Measurements from ENCODE around the gene ARVCF. TPM values are rescaled to one million over a fixed set of nuclear protein-coding genes. Genes with fewer than 3 reads are reported as not detected.

Gene ARVCF
- total and polyA plus RNA-seq, 2 of the 8 experiments (the other 6 are each of a cell fraction or from before 2014, with no cell fraction given) = 31.0 to 43.2 TPM

DNA sequence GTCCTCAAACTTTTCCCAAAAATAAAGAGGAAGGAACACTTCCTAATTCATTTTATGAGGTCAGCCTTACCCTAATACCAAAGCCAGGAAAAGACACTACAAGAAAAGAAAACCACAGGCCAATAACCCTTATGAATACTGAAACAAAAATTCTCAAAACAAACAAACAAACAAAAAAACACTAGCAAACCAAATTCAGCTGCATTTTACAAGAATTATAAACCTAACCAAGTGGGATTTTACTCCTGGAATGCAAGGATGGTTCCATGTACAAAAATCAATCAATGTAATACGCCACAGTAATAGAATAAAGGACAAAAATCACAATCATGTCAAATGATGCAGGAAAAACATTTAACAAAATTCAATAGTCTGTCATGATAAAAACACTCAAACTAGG is 13.3 kb downstream of the ARVCF start:
- H2BK5ac ChIP-seq (ENCODE audit: low read depth, low read length) = no peak overlapping the region
- H3K4ac ChIP-seq (replicated peaks; ENCODE audit: insufficient read length, low read depth, low read length) = no peak overlapping the region
- H3K56ac ChIP-seq (replicated peaks; ENCODE audit: insufficient read length, low read depth, low read length) = no peak overlapping the region
- no peak overlapping the region for H4K5ac ChIP-seq (ENCODE audit: insufficient read length, low read depth, low read length)
- no peak overlapping the region for H4K8ac ChIP-seq (ENCODE audit: extremely low read depth, insufficient read depth, low read length)
- no peak overlapping the region for H2BK120ac ChIP-seq (replicated peaks; ENCODE audit: low read depth, low read length)
- no peak overlapping the region for H3K23ac ChIP-seq (ENCODE audit: insufficient read length)
- H3K79me1 ChIP-seq (ENCODE audit: low read depth, low read length) = peaks cover 3% of the 10 kb centered on the region
- H2AK5ac ChIP-seq (ENCODE audit: low read depth, low read length) = no peak overlapping the region
- H2AFZ ChIP-seq (ENCODE audit: low read length) = no peak overlapping the region
- DNase-seq (ENCODE audit: low read depth in 1 of 2, low spot score in 2 of 2) (no peak), FAIRE-seq (no peak)
- H3K9me3 ChIP-seq (ENCODE audit: insufficient read depth in 2 of 2, low read depth in 1 of 2, low read length in 1 of 2) = no peaks in the 10 kb centered on the region
- no peak overlapping the region for H4K91ac ChIP-seq (replicated peaks; ENCODE audit: insufficient read length, low read length)
- no peak overlapping the region for H2BK20ac ChIP-seq (ENCODE audit: low read length)
- WGBS, 2 experiments (ENCODE audit: extremely low coverage in 1 of 2, insufficient coverage in 1 of 2, insufficient read length in 1 of 2, insufficient replicate concordance in 2 of 2, low coverage in 1 of 2, low lambda C conversion rate in 2 of 2, missing lambda C conversion rate in 1 of 2) = 100% methylated on average over 1 of the region's 1 CpG; no CpG with 5 or more reads in 1 of the 2 experiments
- H3K79me2 ChIP-seq (ENCODE audit: control insufficient read depth in 1 of 2, insufficient read depth in 2 of 2, low read length in 2 of 2) = no peaks in the 10 kb centered on the region
- H3K4me3 ChIP-seq (ENCODE audit: extremely low read depth in 1 of 4, insufficient read depth in 2 of 4, low read depth in 3 of 4, low read length in 4 of 4) = no peak overlapping the region
- H3K4me2 ChIP-seq (ENCODE audit: insufficient read depth in 1 of 2, low read depth in 2 of 2, low read length in 2 of 2) = no peak overlapping the region
- peaks cover 2 to 3% of the 10 kb centered on the region in 2 experiments for H4K20me1 ChIP-seq (replicated peaks in 1 of 2; ENCODE audit: control insufficient read depth in 1 of 2, insufficient read depth in 2 of 2, low read length in 2 of 2)
- H3K4me1 ChIP-seq (replicated peaks in 1 of 4; ENCODE audit: control insufficient read depth in 3 of 4, insufficient read depth in 4 of 4, low read length in 3 of 4) = peaks cover 4 to 26% (median 16%) of the 10 kb centered on the region in 4 experiments
- no peak overlapping the region for H3K9ac ChIP-seq (replicated peaks in 1 of 4; ENCODE audit: extremely low read depth in 1 of 4, low read depth in 3 of 4, low read length in 3 of 4)
- no peak overlapping the region for H2BK12ac ChIP-seq (ENCODE audit: low read depth, low read length)
- H3K14ac ChIP-seq (ENCODE audit: insufficient read length) = no peak overlapping the region
- ChIA-PET CTCF (ENCODE audit: partially characterized antibody) (interaction anchor here (0.6 to 1.3 kb wide), 2 partner anchors 10 to 218 kb away, joined by 3 to 5 read pairs; no protein-coding TSS in a partner anchor), POLR2A (ENCODE audit: partially characterized antibody) (no interaction called here)
- H3K36me3 ChIP-seq (ENCODE audit: control insufficient read depth in 2 of 4, insufficient read depth in 4 of 4, low read length in 3 of 4) = no peaks in the 10 kb centered on the region
- H2BK15ac ChIP-seq (ENCODE audit: low read length) = no peak overlapping the region
- H3K27me3 ChIP-seq (replicated peaks in 1 of 4; ENCODE audit: control insufficient read depth in 3 of 4, extremely low read depth in 1 of 4, insufficient read depth in 3 of 4, low read length in 3 of 4) = no peaks in the 10 kb centered on the region
- H3K27ac ChIP-seq (ENCODE audit: low read depth, low read length) = no peak overlapping the region
- no peak overlapping the region for H3K18ac ChIP-seq (ENCODE audit: extremely low read depth, low read length)
- H3K23me2 ChIP-seq (ENCODE audit: low read depth, low read length) = no peaks in the 10 kb centered on the region
- TF ChIP-seq POLR2A (IDR thresholded peaks at IDR 0.05; ENCODE audit: control extremely low read depth in 1 of 2, low read depth in 2 of 2, low read length in 2 of 2) (no peak), SIX5 (IDR thresholded peaks at IDR 0.05; ENCODE audit: low read depth, low read length) (no peak), SIRT6 (IDR thresholded peaks at IDR 0.05; ENCODE audit: low read length) (no peak), RXRA (IDR thresholded peaks at IDR 0.05; ENCODE audit: insufficient read depth, low read depth, low read length) (no peak), NANOG (IDR thresholded peaks at IDR 0.05; ENCODE audit: insufficient read depth, low read depth, low read length, poor library complexity, severe bottlenecking) (no peak), RFX5 (IDR thresholded peaks at IDR 0.05; ENCODE audit: borderline replicate concordance, low read depth, low read length) (no peak), ASH2L (IDR thresholded peaks at IDR 0.05; ENCODE audit: low read length) (no peak), GTF2F1 (IDR thresholded peaks at IDR 0.05; ENCODE audit: borderline replicate concordance, low read depth, low read length) (no peak), JUN (IDR thresholded peaks at IDR 0.05; ENCODE audit: low read depth, low read length) (no peak)
- TF ChIP-seq, protein P1, sequence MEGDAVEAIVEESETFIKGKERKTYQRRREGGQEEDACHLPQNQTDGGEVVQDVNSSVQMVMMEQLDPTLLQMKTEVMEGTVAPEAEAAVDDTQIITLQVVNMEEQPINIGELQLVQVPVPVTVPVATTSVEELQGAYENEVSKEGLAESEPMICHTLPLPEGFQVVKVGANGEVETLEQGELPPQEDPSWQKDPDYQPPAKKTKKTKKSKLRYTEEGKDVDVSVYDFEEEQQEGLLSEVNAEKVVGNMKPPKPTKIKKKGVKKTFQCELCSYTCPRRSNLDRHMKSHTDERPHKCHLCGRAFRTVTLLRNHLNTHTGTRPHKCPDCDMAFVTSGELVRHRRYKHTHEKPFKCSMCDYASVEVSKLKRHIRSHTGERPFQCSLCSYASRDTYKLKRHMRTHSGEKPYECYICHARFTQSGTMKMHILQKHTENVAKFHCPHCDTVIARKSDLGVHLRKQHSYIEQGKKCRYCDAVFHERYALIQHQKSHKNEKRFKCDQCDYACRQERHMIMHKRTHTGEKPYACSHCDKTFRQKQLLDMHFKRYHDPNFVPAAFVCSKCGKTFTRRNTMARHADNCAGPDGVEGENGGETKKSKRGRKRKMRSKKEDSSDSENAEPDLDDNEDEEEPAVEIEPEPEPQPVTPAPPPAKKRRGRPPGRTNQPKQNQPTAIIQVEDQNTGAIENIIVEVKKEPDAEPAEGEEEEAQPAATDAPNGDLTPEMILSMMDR (IDR thresholded peaks at IDR 0.05; ENCODE audit: control extremely low read depth in 1 of 3, insufficient read depth in 1 of 3, low read depth in 1 of 3, low read length in 3 of 3) = no peak
- TF ChIP-seq, protein P2, sequence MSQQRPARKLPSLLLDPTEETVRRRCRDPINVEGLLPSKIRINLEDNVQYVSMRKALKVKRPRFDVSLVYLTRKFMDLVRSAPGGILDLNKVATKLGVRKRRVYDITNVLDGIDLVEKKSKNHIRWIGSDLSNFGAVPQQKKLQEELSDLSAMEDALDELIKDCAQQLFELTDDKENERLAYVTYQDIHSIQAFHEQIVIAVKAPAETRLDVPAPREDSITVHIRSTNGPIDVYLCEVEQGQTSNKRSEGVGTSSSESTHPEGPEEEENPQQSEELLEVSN (IDR thresholded peaks at IDR 0.05) = no peak
